PC-3 (cell line): ENCODE data around the gene LYPD3.

Source experiments
- CTCF ChIP-seq: fragments of 300-600 bp; sonication (generic); conservative IDR thresholded peaks from 2 replicates; pipeline ENCODE4 v1.5.1; 2017; ENCODE audit warnings: antibody characterized with exemption, low read depth, mild to moderate bottlenecking, low read length
- EZH2 ChIP-seq: fragments of 300-600 bp; sonication (generic); IDR thresholded peaks from one replicate; pipeline ENCODE4 v1.6.1; 2017; ENCODE audit warnings: antibody characterized with exemption, mild to moderate bottlenecking, low read length; ENCODE audit not compliant: unreplicated experiment

GRCh38 chr19:43506629-43507028 lies 41.2 kb upstream of the LYPD3 start:
- TF ChIP-seq CTCF (no peak), EZH2 (no peak)
